DMS79 treated with DMSO at 0.1 percent for 48 hours (cell line): ENCODE results near the gene KNG1.
"Not testable (repeated sequence)": the region's sequence is repeated elsewhere in the genome, so short reads cannot be mapped to it uniquely, and the experiment has no call there.

Experiments used
- DNase-seq: peaks from one replicate; lab custom pipeline; 2025; lab: John Stamatoyannopoulos, UW

KNG1 gene

GRCh38 chr3:186710694-186711093 is 6.5 kb upstream of the KNG1 start:
- not testable (repeated sequence) for DNase-seq

GRCh38 chr3:186713499-186713898 is 3.7 kb upstream of the KNG1 start:
- DNase-seq: no peak

DNA sequence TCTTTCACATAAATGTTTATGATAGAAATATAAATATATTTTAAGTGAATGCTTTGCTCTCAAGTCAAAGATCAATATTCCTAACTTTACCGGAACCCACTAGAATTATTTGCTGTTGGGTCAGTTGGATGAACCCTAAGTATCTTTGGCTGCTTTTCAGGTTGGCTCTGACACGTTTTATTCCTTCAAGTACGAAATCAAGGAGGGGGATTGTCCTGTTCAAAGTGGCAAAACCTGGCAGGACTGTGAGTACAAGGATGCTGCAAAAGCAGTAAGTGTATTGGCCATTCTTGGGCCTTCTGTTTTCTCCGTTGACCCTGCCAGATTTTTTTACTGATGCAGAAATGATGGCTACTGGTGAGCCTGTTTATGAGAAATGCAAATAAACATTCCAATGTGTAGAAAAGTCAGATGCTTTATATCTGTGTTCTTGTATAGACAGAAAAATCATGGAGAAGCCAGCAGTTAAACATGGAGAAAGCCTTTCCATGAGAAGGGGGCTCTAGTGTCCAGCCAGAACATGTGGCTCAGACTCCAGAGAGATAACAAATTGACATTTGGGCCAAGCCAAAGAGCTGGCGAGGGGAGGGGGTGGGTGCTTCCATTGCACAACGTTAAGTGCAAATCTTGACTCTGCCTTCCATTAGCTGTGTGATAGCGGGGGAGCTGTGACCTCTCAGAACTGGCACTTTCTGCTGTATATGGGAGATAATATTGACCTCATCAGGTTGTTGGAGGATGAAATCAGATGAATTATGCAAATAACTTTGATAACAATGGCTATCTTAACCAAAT is 3.0 kb downstream of the KNG1 start:
- DNase-seq: no peak

DNA sequence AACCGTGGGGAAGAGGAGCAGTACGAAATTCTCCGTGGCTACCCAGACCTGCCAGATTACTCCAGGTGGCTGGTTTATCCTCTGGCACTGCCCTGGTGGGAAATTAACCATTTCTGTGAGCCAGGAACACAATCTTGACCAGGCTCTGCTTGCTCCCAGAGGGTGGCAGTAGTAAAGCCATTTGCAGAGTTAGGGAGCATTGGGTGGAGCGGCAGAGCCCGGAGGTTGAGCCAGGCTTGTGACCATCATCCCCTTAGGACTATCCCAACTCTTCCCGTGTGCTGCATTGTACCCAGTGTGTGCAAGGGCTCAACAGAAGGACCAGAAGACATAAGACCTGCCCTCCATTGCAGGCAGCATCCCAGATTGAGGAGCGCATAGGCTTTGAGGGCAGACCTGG is 5.3 kb downstream of the KNG1 start:
- DNase-seq: no peak

DNA sequence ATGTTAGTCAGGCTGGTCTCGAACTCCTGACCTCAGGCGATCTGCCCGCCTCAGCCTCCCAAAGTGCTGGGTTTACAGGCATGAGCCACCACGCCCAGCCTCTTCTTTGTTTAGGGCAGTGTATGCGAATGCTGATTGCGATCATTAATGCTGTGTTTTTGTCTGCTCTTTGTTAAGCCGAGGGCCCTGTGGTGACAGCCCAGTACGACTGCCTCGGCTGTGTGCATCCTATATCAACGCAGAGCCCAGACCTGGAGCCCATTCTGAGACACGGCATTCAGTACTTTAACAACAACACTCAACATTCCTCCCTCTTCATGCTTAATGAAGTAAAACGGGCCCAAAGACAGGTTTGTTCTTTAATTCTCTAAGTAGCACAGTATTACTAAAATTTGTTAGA is 7.8 kb downstream of the KNG1 start:
- DNase-seq: no peak

GRCh38 chr3:186732169-186732766 is 15.1 kb downstream of the KNG1 start:
- DNase-seq: no peak

- no peak for DNase-seq
Observed at GRCh38 chr3:186742618-186743380, 25.6 kb downstream of the KNG1 start.

- no peak for DNase-seq
Observed at GRCh38 chr3:186743666-186744065, 26.5 kb downstream of the KNG1 start.

- no peak for DNase-seq
Observed at GRCh38 chr3:186746008-186746407, 28.8 kb downstream of the KNG1 start.

DNA sequence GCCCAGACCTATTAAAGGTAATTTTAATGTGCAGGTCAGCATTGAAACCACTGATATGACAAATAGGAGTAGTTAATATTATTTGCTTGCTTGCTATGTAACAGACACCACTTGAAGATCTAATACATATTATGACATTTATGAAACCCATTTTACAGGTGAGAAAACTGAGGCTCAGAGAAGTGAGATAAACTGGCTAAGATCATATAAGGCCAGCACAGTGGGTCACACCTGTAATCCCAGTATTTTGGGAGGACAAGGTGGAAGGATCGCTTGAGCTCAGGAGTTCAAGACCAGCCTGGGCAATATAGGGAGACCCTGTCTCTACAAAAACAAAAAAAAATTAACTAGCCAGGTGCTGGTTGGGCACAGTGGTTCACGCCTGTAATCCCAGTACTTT is 33.2 kb downstream of the KNG1 start:
- no peak for DNase-seq

DNA sequence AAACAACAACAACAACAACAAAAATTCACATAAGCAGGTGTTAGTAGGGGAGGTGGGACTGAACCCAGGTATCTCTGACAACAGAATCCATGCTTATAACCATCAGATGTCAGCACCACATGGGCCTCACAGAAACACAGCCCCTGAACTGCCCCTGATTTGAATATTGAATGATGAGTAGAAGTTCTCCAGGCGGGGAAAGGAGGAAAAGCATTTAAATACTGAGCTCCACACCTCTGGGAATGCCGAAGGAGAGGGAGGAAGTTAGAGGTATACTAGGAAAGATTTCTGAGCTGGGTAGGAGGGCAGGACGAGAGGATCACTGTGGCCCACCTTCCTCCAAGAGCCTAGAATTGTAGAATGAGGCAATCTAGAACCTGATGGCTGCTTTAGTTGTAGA is 34.3 kb downstream of the KNG1 start:
- DNase-seq: no peak

DNA sequence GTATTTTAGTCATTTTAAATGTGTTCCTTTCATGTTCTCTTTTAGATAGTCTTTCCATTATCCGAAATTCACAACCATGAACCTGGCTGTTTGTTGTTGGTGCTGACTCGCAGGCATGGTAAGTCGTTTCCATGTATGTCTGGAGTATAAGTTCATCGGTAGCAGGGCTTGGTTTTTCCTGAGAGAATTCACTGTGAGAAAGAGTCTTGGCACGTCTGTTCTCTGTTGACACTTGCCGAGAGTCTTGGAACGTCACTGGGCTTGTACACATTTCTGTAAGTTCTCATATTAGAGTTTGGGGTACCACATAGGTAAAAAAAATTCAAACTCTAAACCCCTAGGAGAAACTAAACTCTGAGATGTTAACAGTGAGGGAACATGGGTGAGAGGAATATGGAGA is 36.8 kb downstream of the KNG1 start:
- no peak for DNase-seq

DNA sequence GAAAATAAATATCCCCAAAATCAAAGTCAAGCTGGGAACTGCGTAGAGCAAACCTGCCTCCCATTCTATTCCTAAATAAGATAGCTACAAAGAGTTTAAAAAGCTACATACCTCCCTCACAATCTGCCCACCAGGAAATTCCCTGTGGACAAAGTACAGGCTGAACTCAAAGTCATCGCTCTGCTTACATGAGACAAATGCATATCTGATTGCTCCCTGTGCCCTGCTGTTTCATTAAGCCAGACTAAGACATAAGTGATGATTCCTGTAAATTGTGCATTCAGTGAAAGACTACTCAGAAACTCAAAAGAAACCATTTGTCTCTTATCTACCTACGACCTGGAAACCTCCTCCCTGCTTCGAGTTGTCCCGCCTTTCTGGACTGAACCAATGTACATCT is 37.7 kb downstream of the KNG1 start:
- DNase-seq: no peak

GRCh38 chr3:186757214-186757613 is 40.1 kb downstream of the KNG1 start:
- DNase-seq: no peak

DNA sequence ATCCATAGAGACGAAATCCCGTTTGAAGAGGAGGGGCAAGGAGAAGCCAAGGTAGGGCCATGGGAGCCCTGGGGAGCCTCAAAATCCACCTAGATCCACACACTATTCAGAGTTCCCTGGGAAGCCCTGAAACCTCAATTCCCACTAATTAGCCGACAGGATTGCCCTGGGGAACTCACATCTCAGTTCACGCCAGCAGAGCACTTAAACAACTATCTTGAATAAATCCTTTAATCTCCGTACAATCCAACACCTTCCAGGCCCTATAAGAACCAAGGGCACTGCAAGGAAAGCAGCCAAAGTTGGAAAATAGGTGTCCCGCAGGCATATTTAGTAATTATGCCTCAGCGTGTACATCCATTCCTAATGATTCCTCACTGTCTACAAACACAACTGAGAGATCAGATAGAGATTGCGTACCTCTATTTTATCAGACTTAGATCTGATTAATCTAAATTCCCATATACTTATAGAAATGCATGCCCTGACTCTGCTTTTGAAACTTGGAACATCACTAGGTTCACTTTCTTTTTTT is 40.6 kb downstream of the KNG1 start:
- no peak for DNase-seq

GRCh38 chr3:186759231-186759930 is 42.2 kb downstream of the KNG1 start:
- no peak for DNase-seq

GRCh38 chr3:186760141-186760833 is 43.1 kb downstream of the KNG1 start:
- peak; percentile 90 for DNase-seq

- DNase-seq: no peak
Observed at GRCh38 chr3:186760897-186761447, 43.8 kb downstream of the KNG1 start.

- DNase-seq: no peak
Observed at GRCh38 chr3:186772281-186772694, 55.1 kb downstream of the KNG1 start.

GRCh38 chr3:186772701-186773417 is 55.7 kb downstream of the KNG1 start:
- no peak for DNase-seq

DNA sequence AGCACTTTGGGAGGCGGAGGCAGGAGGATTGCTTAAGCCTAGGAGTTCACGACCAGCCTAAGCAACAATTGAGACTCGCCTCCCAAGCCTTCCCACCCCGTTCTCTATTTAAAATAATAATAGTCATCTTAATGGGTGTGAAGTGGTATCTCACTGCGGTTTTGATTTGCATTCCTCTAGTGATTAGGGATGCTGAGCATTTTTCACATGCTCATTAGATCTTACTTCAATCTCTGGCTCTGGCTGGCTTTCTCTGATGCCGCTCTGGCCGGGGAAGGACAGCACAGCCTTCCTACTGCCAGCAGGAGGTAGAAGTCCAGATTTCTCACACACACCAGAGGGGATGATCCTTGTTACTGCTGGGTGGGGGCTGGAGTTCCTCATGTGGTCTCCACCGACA is 58.8 kb downstream of the KNG1 start:
- no peak for DNase-seq
